Stimulated activated CD4-positive, alpha-beta T cell treated with anti-CD3 and anti-CD28 coated beads, Interleukin-2, amount 100 ng/mL, for 48 hours (primary cell): ENCODE measurements around the gene PRIM2.
"Not testable (repeated sequence)": the region's sequence is repeated elsewhere in the genome, so short reads cannot be mapped to it uniquely, and the experiment has no call there.

ENCODE experiments used
- DNase-seq, 2 donors: peaks; one replicate each; pipeline ENCODE4 v3.0.0-alpha.2; 2020

The PRIM2 gene

DNA sequence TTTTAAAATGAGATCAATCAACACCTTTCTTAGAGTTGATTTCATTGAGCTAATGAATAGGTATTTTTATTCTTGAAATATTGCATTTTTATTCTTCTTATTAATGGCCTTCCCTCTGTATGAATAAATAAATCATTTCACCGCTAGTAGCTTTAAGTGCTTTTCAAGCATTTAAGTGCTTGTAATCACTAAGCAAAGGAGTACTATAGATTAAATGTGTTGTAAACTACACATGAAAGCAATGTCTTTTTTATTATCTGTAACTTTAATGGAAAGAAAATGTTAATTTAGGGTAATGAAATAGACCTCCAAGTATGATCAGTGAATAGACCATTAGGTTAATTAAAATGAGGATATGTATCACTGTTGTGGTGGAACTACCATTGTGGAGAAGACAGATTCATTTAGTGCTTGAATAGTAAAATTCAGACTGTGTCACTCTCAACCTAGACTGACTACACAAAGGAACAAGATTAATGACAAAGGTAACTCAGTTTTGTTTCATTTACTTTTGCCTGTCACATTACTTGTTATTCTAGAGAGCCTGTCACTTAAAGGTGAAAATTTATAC is 132.2 kb downstream of the PRIM2 start:
- not testable (repeated sequence) for DNase-seq

- DNase-seq, result not testable (repeated sequence)
Observed at GRCh38 chr6:57459781-57460180, 142.4 kb downstream of the PRIM2 start.

- DNase-seq, result not testable (repeated sequence)
Observed at GRCh38 chr6:57461022-57461421, 143.6 kb downstream of the PRIM2 start.

GRCh38 chr6:57463809-57464208 is 146.4 kb downstream of the PRIM2 start:
- not testable (repeated sequence) for DNase-seq

- not testable (repeated sequence) for DNase-seq
Observed at GRCh38 chr6:57465968-57466367, 148.5 kb downstream of the PRIM2 start.

DNA sequence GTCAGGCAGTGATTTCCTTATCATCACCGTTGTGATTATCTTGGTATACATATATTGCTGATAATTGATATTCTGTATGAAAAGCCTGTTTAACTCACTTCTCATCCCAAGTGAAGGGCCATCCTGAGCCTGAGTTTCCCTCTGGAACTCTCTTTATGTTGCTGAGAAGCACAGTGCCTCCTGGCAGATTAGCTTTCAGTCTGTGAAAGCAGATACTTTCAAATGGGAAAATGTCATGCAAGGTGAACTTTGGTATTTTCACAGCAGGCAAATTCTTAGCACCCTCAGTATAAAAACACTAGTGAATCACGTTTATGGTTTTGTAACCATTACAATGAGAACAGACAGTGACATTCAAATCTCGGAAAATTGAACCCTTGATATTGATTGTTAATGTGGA is 151.6 kb downstream of the PRIM2 start:
- no peak for DNase-seq

- DNase-seq, result not testable (repeated sequence)
Observed at GRCh38 chr6:57470148-57470547, 152.7 kb downstream of the PRIM2 start.

DNA sequence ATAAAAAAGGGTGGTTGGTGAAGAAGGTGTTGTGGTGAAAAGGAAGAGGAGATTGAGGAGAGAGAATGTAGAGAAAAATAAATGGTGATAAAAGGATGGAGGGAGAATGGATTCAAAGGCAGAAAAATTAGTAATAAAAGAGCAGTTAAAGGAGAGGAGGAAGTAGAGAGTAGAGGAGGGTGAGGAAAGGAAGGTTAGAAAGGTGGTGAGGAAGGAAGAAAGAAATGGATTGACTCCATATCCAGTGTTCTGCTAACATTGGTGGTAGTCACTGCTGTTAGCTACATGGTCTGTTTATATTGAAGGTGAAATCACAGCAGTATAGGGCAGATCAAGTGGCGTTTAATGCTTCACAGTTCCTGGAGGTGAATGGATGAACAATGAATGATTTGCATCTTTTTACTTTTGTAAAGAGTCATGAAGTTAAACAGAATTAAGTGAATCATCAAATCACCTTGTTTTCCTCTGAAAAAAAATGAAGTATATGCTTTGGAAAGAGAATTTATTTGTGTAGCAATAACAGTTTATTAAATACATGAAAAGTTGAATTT is 154.0 kb downstream of the PRIM2 start:
- DNase-seq, result not testable (repeated sequence)

GRCh38 chr6:57472861-57473362 is 155.5 kb downstream of the PRIM2 start:
- DNase-seq, result not testable (repeated sequence)

DNA sequence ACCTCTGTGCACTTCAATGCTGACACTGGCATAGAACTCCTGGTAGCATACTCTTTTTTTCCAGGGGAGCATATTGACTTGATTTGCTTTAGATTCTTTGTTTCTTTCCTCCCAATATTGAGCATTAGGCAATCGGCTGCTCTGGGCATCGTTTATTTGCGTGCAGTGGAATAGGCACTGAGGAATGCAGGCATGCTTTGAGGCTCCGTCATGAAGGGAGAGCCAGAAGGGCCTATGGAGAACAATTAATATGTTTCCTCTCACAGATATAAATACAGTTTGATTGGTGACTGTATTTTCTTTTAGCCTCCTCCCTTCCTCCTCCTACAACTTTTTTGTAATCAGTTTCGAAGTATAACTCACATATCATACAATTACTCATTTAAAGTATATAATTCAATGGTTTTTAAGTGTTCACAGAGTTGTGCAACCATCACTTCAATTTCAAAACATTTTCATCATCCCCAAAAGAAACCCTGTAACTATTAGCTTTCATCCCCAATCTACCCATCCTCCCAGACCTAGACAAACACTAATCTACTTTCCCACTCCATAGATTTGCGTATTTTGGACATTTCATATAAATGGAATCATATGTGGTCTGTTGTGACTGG is 157.5 kb downstream of the PRIM2 start:
- not testable (repeated sequence) for DNase-seq

DNA sequence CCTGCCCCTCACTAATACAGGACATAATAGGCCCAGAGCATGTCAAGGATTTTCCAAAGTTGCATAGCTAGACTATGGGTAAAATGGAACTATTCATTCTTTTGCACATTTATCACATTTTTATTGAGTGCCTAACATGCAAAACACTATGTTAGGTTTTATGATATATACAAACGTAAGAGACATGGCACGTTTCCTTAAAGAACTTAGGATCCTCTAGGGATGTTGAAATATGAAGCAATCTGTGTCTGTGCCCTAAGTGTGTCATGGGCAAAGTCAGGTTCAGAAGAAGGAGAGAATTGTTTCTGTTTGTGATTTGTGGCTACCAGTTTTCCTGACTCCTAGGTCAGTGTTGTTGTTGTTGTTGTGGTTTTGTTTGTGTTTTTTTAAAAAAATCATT is 158.2 kb downstream of the PRIM2 start:
- not testable (repeated sequence) for DNase-seq

DNA sequence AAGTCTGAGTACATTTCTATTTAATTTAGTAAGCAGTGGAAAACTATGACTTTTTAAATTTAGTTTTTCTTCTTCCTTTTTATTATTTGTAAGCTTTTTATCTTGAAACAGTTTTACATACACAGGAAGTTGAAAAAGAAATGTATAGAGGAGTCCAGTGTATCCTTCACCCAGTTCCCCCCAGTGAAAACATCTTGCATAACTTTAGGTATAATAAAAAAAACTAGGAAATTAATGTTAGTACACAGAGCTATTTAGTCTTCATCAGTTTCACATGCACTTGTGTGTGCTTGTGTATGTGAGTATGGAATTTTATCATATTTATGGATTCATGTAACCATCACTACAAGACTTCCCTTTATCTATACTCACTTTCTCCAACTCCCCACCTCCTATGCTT is 162.8 kb downstream of the PRIM2 start:
- DNase-seq, result not testable (repeated sequence)

DNA sequence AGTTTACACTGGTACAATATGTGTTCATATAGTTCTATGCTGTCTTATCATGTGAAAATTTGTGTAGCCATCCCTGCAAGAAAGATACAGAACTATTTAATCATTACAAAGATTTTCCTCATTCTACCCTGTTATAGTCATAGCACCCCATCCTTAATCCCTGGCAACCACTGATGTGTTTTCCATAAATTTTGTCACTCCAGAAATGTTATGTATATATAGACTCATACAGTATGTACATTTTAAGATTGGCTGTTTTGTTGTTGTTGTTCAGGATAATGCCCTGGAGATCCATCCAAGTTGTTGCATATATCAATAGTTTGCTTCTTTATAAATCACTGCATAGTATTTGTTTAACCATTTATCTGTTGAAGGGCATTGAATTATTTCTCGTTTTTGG is 163.7 kb downstream of the PRIM2 start:
- DNase-seq, result not testable (repeated sequence)

- not testable (repeated sequence) for DNase-seq
Observed at GRCh38 chr6:57482471-57482870, 165.0 kb downstream of the PRIM2 start.

DNA sequence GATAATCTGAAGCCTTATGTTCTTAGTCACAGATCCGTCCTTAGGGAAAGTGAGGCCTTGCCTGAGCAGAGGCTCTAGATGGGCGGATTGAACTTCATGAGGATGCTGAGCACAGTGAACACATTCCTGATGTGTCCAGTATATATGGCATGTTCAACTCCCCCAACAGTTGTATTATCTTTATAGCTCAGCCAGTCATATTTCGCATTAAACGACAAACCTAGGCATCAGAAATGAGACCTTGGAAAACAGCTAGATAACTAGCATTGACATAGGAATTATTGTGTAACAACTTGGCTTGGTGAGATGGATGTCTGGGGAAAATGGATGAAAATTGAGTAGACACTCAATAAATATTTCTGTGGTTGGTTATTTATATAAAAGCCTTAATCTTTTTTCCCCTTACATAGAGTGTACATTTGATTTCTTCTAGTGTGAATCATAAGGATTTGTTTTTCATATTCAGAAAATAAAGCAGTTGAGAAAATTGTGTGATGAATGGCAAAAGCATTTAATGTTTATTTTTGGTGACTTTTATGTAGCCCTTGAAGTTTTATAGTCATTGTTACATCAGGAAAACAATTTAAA is 169.2 kb downstream of the PRIM2 start:
- DNase-seq, result not testable (repeated sequence)

DNA sequence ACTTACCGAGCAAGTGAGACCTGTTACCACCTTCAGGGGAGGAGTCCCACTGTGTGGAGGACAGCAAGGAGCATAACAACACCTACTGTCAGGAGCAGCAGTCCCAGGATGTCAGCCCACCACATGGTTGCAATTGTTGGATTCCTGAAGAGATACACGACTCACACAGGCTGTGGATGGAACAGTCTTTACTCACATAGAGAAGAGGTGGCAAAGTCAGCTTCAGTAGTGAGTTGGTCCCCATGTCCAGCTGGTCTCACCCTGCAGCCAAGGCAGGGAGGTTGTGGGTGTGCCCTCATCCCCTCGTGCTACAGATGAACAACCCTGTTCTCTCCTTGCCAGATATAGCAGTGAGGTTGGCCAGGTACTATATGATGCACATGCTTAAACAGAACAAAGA is 171.1 kb downstream of the PRIM2 start:
- not testable (repeated sequence) for DNase-seq

GRCh38 chr6:57489887-57490286 is 172.5 kb downstream of the PRIM2 start:
- DNase-seq, result not testable (repeated sequence)

DNA sequence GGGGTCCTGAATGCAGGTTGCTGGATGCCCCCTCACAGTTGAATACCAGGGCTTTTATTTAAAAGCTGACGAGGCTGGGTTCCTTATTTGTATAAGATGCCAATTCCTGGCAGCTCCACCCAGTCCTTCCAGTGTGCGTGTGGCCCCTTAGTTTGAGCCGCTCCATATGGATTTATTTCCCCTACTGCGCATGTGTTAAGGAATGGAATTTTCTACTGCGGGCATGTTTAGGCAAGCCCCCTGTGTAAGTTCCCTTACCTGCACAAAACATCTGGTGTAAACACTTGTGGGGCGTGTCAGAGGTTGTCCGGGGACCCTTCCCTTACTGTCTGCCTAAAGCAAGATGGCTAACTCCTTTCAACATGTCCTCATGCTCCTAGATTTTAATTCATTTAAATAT is 174.4 kb downstream of the PRIM2 start:
- not testable (repeated sequence) for DNase-seq

- DNase-seq, result not testable (repeated sequence)
Observed at GRCh38 chr6:57496251-57496650, 178.8 kb downstream of the PRIM2 start.

- not testable (repeated sequence) for DNase-seq
Observed at GRCh38 chr6:57500368-57501021, 183.1 kb downstream of the PRIM2 start.

- DNase-seq, result not testable (repeated sequence)
Observed at GRCh38 chr6:57502387-57502786, 185.0 kb downstream of the PRIM2 start.

DNA sequence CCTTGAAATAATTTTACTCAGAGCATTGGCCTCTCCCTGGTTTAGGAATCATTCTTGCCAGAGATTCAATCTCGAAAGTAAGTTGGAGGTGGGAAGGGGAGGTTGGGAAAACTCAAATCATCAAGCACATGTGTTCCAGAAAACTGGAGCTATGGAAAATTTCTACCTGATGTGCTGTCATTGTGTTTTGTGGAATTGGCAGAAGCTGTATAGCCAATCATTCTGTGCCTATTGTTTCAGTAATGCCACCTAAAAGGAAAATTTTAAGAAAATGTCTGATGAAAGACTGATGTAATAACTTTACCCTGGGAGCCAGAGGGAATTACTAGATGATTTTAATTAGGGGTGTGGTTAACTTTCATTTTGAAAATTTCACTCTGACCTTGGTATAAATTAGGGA is 187.8 kb downstream of the PRIM2 start:
- not testable (repeated sequence) for DNase-seq

DNA sequence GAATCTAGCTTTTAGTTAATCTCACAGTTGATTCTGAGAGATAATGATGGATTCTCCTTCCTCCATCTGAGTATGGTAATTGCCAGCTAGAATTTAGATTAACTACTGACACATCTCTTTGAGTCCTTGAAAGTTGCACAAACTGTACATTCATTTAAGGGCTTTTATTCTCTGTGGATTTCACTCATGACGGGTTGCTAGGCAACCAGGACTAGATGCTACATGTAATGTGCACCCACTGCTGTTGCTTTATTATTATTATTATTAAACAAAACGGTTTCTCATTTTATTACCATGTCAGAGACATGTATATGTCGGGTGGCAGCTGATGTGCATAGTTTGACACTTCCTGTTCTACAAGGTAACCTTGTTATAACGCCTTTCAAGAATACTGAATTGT is 193.0 kb downstream of the PRIM2 start:
- not testable (repeated sequence) for DNase-seq
